Skeletal muscle tissue (tissue), 4 donors: Measurements from ENCODE around the gene KDM2B. TPM values are rescaled to one million over a fixed set of nuclear protein-coding genes. Genes with fewer than 3 reads are reported as not detected.
A peak's percentile ranks its signal among the peaks of the same experiment; 100 is the strongest.
"Not testable (repeated sequence)": the region's sequence is repeated elsewhere in the genome, so short reads cannot be mapped to it uniquely, and the experiment has no call there.

Experiments
- H3K27ac ChIP-seq: one replicate; pipeline ENCODE4 v1.7.0; 2013; ENCODE audit warnings: mild to moderate bottlenecking, low read depth, low read length, inconsistent platforms
- H3K27me3 ChIP-seq, 3 donors: one replicate each; pipeline ENCODE4 v1.7.0; 2013; ENCODE audit warnings: low read length in 3 of 3; ENCODE audit not compliant: control insufficient read depth in 3 of 3, insufficient read depth in 3 of 3
- H3K36me3 ChIP-seq, 3 donors: one replicate each; pipeline ENCODE4 v1.7.0; 2013; ENCODE audit warnings: low read length in 3 of 3; ENCODE audit not compliant: control insufficient read depth in 3 of 3, insufficient read depth in 3 of 3
- H3K4me1 ChIP-seq, 3 donors: one replicate each; pipeline ENCODE4 v1.7.0; 2013; ENCODE audit warnings: low read length in 3 of 3, mild to moderate bottlenecking in 3 of 3; ENCODE audit not compliant: control insufficient read depth in 3 of 3, insufficient read depth in 3 of 3
- H3K4me3 ChIP-seq, 3 donors: one replicate each; pipeline ENCODE4 v1.7.0; 2013; ENCODE audit warnings: low read length in 3 of 3
- H3K9ac ChIP-seq, 3 donors: one replicate each; pipeline ENCODE4 v1.7.0; 2013; ENCODE audit warnings: low read length in 3 of 3, mild to moderate bottlenecking in 3 of 3, moderate library complexity in 2 of 3, low read depth in 1 of 3
- H3K9me3 ChIP-seq, 3 donors: one replicate each; pipeline ENCODE4 v1.7.0; 2013; ENCODE audit warnings: low read length in 3 of 3; ENCODE audit not compliant: control insufficient read depth in 3 of 3
- total RNA-seq: library from RNA; depleted of rRNA; stranded (reverse); fragments of >200 nt; gene quantifications from one replicate; pipeline ENCODE4 v1.2.3, GENCODE V29; 2014
- donor health status: Osteomylitis.

KDM2B gene
- total RNA-seq, 1 donor from 2014 or later, result 28.7 TPM

DNA sequence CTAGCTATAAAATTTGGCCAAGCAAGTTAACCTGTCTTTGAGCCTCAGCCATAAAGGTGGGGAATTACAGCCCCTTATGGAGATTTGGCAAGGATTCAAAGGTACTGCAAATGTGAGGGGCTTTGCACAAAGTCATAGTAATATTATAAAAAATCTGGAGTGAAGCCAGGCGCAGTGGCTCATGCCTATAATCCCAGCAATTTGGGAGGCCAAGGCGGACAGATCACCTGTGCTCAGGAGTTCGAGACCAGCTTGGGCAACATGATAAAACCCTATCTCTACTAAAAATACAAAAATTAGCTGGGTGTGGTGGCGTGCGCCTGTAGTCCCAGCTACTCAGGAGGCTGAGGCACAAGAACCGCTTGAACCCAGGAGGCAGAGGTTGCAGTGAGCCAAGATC, 4.1 kb upstream of the KDM2B start:
- not testable (repeated sequence) for H3K27me3 ChIP-seq, H3K9ac ChIP-seq, H3K36me3 ChIP-seq, H3K9me3 ChIP-seq, H3K4me3 ChIP-seq, H3K27ac ChIP-seq
- peaks cover 16 to 22% (median 18%) of the 10 kb centered on the region in 3 donors for H3K4me1 ChIP-seq

GRCh38 chr12:121583334-121583661, 2.5 kb upstream of the KDM2B start:
- peak overlapping the region; percentile 68 for H3K27ac ChIP-seq

DNA sequence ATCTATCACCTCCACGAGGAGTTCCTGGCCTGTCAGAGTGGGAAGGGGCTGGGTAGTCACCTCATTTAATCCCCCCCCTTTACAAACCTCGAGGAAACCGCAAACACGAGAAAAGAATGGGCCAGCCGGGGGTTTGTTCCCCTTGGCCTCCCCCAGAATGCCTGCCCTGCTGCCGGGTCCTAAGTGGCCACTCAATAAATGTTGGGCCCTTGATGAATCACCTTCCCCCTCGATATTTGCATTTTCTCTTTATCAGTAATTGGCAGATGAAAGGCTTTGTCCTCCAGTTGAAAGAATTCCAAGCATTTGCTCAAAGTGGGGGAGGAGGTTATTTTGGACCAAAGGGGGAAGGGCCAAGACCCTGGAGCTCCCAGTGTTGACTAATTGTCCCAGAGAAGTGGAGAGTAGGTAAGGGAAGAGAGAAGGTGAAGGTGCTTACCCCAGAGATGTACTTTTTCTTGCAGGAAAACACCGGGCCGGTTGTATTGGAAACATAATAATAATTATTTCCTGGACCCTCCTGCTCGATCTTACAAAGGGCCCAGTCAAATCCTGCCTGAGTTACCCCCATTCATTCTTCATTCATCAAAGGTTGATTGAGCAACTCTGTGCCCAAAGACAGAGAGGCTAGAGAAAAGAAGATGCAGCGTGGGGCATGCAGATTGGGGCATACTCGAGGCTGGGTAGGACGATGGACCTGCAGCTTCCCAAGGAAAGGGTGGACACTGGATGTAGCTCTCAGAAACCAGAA, 1.9 kb upstream of the KDM2B start:
- Histone ChIP-seq H3K4me3 (no peak overlapping the region), H3K9ac (peak overlapping the region in 1 of 3 donors; percentile 60), H3K9me3 (no peaks in the 10 kb centered on the region), H3K27me3 (no peaks in the 10 kb centered on the region), H3K27ac (peak overlapping the region; percentile 68), H3K36me3 (no peaks in the 10 kb centered on the region), H3K4me1 (peaks cover 21 to 32% (median 28%) of the 10 kb centered on the region in 3 donors)

More at GRCh38 chr12:121583334-121583661, 2.5 kb upstream of the KDM2B start:
- H3K4me3 ChIP-seq, H3K9me3 ChIP-seq, H3K36me3 ChIP-seq, H3K27me3 ChIP-seq, H3K9ac ChIP-seq: not testable (repeated sequence)
- peaks cover 16 to 27% (median 23%) of the 10 kb centered on the region in 3 donors for H3K4me1 ChIP-seq

DNA sequence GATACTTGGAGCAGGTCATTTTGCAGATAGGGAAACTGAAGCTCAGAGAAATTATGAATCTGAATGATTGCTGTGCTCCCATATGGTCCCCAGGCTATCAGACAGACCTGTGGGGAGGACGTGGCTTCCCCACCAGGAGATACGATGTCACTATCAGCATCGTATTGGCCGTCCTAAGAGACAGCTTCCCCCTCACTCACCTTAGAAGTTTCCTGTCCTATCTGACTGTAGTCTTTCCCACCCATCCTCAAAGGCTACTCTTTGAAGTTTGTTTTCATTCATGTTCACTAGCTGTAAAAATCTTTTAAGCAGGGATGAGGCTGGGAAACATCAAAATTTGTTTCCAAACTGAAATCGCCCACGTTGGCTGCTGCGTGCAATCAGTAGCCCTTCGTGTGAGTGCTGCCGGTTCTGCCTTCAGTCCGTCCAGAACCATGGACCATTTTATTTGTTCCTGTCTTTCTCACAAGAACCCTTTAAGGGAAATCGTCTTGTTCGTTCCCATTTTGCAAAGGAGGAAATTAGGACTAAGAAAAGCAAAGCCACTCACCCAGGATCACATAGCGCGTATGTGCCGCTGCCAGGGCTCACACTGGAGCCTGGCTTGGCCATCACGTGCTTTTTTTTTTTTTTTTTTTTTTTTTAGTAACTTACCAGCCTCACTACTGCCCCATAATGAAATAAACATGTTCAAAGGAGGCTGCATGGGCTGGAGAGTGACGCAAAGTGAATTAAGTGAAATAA, 1.0 kb upstream of the KDM2B start:
- Histone ChIP-seq H3K9ac (peak overlapping the region; percentile 55 to 82 (median 68)), H3K9me3 (no peaks in the 10 kb centered on the region), H3K4me1 (peaks cover 21 to 34% (median 31%) of the 10 kb centered on the region in 3 donors), H3K36me3 (no peaks in the 10 kb centered on the region), H3K27me3 (no peaks in the 10 kb centered on the region), H3K4me3 (peak overlapping the region; percentile 58 to 75 (median 68)), H3K27ac (peak overlapping the region; percentile 68)

DNA sequence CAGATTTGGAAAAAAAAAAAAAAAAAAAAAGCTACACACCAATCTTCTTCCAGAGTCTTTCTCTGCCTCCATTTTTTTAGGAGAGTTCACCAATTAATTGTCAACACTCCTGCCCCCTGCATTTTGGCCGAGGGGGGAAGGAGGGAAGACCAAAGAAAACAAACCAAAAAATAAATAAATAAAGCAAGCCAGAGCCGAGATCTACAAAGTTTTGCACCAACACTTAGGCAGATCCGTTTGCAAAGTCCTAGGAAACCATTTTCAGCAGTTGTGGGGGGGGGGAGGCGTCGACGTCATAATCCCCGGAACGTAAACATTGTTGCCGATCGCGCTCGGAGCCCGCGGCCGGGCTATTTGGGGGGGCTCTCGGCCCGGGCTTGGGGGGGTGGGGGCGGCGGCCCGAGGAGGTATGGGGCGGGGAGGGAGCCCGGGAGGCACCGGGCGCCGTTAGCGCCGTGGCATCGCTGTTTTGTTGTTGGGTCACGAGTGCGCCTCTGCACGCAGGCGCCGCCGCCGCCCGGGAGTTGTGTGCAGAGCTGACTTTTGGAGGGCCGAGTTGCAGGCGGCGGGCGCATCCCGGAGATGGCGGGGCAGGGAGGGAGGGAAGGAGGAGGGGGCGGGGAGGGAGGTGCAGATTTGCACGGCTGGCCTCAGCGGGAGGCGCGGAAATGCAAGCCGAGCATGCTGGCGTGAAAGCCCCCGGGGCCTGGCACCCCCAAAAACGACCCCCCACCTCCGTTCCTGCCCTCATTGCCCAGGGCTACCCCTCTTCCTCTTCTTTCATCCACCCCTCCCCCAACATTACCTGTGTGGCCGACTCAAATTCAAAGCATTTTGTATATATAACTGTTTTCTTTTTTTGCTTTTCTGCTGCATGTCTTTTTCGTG, 598 bp downstream of the KDM2B start:
- Histone ChIP-seq H3K9me3 (no peaks in the 10 kb centered on the region), H3K4me3 (peak overlapping the region; percentile 58 to 87 (median 76)), H3K4me1 (peaks cover 21 to 35% (median 34%) of the 10 kb centered on the region in 3 donors), H3K27me3 (no peaks in the 10 kb centered on the region), H3K27ac (peak overlapping the region; percentile 68), H3K9ac (peak overlapping the region; percentile 79 to 87 (median 85)), H3K36me3 (peaks cover 0 to 6% (median 2%) of the 10 kb centered on the region in 3 donors)

- Histone ChIP-seq H3K36me3 (peaks cover 2 to 14% (median 8%) of the 10 kb centered on the region in 3 donors), H3K4me3 (peak overlapping the region; percentile 58 to 87 (median 76)), H3K4me1 (peaks cover 21 to 38% (median 37%) of the 10 kb centered on the region in 3 donors), H3K9me3 (no peaks in the 10 kb centered on the region), H3K27ac (peak overlapping the region; percentile 68), H3K9ac (peak overlapping the region; percentile 79 to 87 (median 85)), H3K27me3 (no peaks in the 10 kb centered on the region)
Observed at GRCh38 chr12:121579190-121579791, 1.5 kb downstream of the KDM2B start.

- peak overlapping the region; percentile 79 to 87 (median 80) for H3K9ac ChIP-seq
- no peaks in the 10 kb centered on the region for H3K27me3 ChIP-seq
- H3K9me3 ChIP-seq, result no peaks in the 10 kb centered on the region
- H3K36me3 ChIP-seq, result peaks cover 6 to 19% (median 8%) of the 10 kb centered on the region in 3 donors
- H3K4me3 ChIP-seq, result peak overlapping the region; percentile 58 to 87 (median 72)
- H3K4me1 ChIP-seq, result peaks cover 21 to 43% (median 42%) of the 10 kb centered on the region in 3 donors
- H3K27ac ChIP-seq, result peak overlapping the region; percentile 68
Observed at GRCh38 chr12:121578230-121579189, 2.3 kb downstream of the KDM2B start.

- peak overlapping the region; percentile 47 for H3K27ac ChIP-seq
- no peak overlapping the region for H3K4me3 ChIP-seq
- no peaks in the 10 kb centered on the region for H3K9me3 ChIP-seq
- peaks cover 6 to 19% (median 8%) of the 10 kb centered on the region in 3 donors for H3K36me3 ChIP-seq
- peak overlapping the region in 1 of 3 donors; percentile 40 for H3K9ac ChIP-seq
- H3K4me1 ChIP-seq, result peaks cover 21 to 41% (median 40%) of the 10 kb centered on the region in 3 donors
- H3K27me3 ChIP-seq, result no peaks in the 10 kb centered on the region
Observed at GRCh38 chr12:121577443-121578180, 3.2 kb downstream of the KDM2B start.
